GM21423 (cell line): ENCODE data around the gene KLHL42.
A peak's percentile ranks its signal among the peaks of the same experiment; 100 is the strongest.
"Not testable (repeated sequence)": the region's sequence is repeated elsewhere in the genome, so short reads cannot be mapped to it uniquely, and the experiment has no call there.

Experiments
- ATAC-seq: cut with Tn5 transposase; IDR thresholded peaks from one replicate; pipeline ENCODE4 v1.9.1; 2021; ENCODE audit warnings: mild to moderate bottlenecking, moderate library complexity; ENCODE audit not compliant: unreplicated experiment

Gene KLHL42

DNA sequence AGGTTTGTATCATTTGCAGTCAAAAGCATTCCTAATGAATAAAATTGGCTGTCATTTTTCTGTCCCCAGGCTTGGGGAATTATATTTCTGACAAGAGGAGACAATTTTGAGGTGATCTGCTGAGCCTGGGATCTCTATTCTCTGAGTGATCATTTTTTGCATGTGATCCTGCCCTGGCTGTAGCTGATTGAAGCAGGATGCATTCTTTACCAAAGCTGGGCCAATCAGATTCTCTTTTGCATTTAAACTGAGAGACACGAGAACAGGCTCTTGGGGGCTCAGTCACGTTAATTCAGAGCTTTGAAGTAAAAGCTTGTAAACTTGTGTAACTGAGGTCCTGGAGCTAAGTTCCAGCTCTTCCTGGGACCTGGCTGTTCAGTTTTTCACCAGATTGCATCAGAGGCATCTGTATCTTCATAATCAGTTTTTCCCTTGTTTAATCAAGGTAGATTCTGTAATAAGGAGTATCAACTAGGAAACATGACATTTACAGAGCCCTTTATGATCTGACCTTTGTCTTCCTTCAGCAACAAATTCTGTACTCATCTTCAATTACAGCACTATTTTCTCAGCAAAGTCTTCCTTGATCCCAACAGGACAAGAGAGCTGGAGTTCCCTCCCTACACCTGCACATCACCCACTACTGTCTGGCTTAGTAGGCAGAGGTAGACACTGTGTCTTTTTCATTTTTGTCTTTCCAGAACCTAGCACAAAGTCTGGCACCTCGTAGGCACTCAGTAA lies 35.0 kb downstream of the KLHL42 start:
- ATAC-seq, result no peak

- ATAC-seq, result no peak
Measured at GRCh38 chr12:27817766-27818165, 37.7 kb downstream of the KLHL42 start.

DNA sequence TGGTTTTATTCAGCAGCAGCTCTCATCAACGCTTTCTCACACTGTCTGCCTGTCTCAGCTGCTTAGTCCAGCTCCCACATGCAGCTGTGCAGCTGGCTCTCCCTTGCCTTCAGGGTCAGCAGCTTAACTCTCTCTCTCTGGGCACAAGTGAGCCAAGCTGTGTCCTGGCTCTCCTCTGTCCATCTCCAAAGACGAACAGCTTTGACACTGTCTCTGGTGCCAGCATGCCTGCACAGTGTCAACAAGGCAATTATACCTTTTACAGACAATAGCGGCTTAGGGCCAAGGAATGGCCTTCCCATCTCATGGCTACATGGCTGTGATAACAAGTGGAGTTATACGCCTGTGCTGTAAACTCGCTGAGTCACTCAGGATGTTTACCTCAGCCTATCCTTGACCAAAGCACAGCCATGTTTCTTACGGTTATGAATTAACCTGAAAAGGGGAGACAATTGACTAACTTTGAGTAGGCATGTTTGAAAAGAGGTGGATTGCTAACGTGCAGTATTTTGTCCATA lies 38.4 kb downstream of the KLHL42 start:
- no peak for ATAC-seq

- ATAC-seq, result no peak
Measured at GRCh38 chr12:27820564-27820963, 40.5 kb downstream of the KLHL42 start.

DNA sequence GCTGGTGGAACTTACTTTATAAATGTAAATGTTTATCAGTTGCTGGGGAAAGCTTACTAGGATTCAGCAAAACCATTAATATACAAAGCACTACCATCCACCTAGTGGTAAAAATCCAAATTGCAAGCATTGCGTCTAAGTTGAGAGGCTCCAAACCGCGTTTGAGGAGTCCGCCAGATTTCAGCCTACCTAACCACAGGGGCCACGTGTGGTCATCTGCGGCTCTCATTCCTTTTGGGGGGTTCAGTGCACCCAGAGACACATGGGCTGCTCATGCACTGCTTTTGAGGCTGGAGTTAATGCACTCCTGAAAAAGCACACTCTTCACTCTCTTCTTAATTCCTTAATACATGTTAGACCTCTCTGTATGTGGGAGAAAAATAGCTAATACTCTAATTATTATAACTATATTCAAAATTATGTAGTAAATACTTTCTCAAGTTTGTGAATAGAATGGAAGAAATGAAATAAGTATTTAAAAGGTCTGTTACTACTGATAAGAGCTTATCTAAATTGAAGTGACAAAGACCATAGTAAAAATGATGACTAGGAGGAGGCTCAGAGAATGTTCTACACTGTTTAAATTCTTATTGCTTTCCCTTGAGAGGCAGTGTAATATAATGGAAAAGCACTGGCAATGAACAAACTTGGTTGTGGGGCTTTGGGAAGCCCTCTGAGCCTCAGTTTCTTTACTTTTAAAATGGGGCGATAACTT lies 41.4 kb downstream of the KLHL42 start:
- ATAC-seq, result no peak

DNA sequence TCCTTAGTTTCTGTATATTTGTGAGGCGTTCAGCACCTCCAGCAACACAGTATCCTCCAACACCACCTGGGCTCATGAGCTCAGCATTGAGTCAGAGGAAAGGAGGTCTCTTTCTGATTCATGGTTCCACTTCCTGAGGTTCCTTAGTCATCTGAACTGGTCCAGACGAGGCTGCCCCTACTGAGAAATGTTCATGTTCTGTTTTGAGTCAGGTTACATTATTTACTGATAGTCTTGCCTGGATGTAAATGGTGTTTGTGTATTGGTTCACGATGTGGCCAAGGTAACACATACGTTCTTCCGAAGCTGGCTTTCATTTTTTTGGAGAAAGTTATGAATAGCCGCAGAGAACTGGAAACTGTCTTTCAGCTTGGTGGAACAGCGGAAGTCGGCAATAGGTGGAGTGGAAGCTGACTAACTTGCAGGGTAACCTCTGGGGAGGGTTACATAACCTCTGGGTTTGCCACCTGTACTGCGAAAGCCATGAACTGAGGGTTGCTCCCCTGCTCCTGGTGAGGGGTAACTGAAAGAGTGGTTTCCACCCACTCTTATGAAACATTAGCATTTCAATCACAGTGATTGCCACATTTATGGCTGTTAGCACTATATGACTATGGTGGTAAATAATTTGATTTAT lies 42.2 kb downstream of the KLHL42 start:
- peak; percentile 60 for ATAC-seq

DNA sequence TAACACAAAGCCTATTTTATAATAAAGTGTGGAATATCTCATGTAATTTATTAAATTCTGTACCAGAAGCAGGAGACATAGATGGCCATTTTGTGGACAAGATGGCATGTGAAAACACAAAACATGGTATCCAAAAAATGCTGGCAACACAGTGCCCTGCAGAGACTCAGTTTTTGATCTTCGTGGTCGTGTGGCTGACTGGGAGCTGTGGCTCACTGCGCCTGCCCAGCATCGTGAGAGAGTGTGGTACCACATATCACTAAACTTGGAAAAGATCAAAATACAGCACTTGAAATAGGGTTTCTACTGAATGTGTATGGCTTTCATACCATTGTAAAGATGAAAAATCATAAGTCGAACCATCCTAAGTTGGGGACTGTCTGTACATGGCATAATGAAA lies 43.0 kb downstream of the KLHL42 start:
- no peak for ATAC-seq

DNA sequence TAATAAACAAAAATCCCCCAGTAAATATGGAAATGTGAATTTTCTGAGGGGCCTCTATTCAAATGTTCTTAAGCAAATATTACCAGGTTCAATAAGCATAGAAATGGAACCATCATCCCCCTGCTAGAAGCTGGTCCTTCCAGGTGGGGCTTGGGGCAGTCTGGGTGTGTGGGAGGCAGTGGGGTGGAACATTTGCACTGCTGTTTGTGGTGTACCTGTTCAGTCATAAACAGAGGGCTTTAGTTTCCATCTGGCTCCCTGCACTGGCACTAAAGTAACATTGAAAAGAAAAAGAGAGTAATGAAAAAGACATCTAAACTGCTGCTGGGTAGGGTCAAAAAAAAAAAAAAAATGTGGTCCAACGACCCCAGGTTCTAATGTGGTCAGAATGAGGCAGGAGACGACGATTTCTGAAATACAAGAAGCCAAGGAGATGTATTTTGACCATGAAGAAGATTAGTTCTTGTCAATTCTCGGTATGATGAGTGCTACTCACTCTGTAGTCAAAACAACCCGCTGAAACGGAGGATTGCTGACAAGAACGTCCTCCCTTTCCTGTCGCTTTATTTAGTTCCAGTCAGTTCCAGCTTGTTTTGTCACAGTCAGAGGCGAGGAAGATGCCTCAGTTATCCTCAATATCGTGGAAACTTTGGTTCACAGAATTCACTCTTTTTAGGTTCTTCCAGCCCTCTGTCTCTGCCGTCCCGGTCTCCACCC lies 44.3 kb downstream of the KLHL42 start:
- peak; percentile 57 for ATAC-seq

DNA sequence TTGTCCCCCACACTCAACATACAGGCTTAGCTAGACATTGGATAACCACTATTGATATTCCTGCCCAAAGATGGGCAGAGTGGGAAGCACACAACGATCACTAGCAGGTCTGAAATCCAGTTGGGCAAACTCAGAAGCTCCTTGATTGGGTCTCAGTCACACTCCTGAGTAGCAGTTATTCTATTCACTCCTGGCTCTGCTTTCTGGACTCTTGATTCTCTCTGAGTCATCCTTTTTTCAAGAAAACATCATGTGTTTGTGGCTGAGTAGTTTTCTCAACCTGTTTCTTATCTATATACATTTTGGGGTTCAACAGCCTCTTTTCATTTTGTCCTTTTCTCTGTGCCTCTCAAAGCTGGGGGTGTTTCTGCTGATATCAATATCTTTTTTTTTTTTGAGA lies 46.0 kb downstream of the KLHL42 start:
- no peak for ATAC-seq

- no peak for ATAC-seq
Measured at GRCh38 chr12:27828196-27828595, 48.2 kb downstream of the KLHL42 start.

DNA sequence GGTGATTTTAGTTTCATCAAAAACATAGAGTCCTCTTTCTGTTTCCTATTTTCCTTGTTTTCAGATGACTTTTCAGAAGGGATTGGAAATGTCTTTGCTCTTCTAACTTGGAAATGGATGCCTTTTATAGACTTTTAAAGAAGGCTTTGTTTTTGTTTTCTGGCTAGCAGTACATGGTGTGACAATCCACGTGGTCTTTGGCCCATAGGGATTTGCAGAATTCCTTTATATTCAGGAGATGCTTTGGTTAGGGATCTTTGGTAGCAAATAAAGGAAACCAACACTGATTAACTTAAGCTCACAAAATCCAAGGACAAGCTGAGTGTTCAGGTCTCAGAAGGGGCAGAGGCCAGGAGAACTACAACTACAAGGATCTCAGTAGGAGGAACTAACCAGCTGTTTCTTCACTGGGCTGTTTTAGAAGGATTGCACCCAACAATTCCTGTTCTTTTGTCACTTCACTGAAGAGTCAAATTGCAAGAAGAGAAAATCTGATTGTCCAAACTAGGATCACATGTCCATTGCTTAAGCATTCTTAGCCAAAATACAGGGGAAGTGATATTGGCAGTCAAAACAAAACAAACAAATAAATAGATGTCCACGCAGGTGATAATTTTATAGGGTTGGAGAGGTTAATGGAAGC lies 58.6 kb downstream of the KLHL42 start:
- no peak for ATAC-seq

DNA sequence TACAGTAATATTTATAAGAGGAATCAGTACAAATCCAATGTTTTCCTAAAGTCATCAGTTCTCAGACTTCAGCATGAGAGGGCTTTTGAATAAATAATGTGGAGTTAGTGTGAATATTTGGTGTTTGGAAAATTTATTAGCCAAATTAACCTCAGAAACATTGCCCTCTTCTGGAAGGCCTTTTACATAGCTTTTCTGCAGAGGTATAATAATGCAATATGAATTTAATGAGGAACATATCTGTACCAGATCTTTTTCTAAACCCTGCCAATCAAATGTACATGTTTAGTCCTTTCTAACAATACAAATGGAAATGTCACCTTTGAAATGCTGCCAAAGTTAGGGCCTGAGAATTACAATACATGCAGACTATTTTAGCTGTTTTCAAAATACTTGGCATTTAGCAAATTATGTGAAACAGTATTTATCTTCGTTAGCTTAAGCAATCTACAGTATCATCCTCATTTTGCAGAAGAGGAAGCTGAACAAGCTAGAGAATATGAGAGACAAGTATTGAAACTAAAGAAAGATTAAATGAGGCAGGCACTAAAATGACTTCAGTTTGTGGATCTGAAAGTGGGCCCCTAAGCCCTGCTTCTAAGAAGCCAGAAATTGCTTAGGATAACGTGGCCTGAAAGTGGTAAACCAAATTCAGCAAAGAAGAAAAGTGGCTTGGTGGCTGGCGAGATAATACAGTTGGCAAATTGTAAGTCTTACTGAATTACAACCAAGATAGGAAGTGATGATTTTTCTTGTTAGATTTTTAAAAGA lies 60.4 kb downstream of the KLHL42 start:
- no peak for ATAC-seq

DNA sequence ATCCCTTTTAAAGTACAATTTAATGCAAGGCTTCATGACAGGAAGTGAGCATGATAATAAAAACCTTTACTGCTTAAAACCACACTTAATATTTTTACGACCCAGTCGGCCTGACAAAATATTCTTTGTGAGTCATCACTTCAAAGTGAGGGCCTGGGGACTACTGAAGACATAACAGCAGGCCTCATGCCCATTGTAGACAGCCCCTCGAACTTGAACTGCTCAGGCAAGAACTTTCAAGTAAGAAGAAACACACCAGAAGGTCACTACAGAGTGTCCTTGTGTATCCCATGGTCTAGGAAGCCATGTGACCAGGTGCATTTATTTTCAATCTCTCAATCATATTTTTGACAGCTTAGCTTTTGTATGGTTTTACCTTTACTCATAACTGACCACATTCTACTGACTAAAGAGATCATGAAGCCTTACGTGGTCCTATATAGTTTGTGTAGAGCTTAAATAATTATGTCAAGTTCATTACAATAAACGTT lies 61.4 kb downstream of the KLHL42 start:
- no peak for ATAC-seq

DNA sequence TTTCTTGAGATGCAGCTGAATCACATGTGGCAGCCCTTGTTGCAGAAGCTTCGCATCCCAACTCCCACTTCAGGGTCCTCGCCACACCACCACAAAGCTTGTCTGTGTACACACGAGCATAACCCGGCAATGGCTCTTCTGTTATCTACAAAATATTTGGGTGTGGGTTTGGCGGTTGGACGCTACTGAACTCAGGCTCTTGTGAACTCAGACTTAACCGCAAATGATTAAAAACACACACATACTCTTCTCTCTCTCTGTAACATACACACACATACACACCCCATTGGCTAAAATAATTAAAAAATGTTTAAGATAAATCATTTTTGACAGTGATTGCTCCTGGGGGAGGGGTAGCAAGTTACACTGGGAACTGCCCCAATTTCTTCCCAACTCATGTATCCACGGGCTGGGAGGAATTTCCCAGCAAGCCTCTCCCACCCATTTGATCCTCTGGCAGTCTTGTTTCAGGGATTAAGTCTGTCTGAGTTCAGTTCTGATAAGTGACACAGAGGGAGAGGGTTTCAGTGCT lies 63.7 kb downstream of the KLHL42 start:
- ATAC-seq, result no peak

GRCh38 chr12:27844366-27845090 lies 64.5 kb downstream of the KLHL42 start:
- ATAC-seq, result no peak

- no peak for ATAC-seq
Measured at GRCh38 chr12:27845187-27845586, 65.2 kb downstream of the KLHL42 start.

- ATAC-seq, result not testable (repeated sequence)
Measured at GRCh38 chr12:27845706-27846105, 65.7 kb downstream of the KLHL42 start.

- not testable (repeated sequence) for ATAC-seq
Measured at GRCh38 chr12:27847293-27847692, 67.3 kb downstream of the KLHL42 start.

DNA sequence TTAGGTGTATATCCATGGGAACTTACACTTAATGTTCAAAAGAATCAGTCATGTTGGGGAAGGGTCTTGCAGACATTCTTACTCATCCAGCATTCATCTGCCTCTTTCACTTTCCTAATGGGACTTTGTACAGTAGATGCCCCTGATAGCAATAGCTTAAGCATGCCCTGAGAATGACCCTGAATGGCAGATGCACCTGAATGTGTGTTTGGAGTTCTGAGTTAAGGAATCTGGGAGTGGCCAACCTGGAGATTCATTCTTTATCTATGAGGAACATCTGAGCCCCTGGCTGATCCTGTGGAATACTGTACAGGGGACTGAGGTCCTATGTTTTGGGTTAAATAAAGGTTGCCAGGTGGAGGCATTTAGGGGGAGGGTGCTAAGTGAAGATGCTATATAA lies 71.3 kb downstream of the KLHL42 start:
- no peak for ATAC-seq
